HG03045 (cell line): ENCODE results near the gene PLXND1.

Source experiments
- ATAC-seq: cut with Tn5 transposase; IDR thresholded peaks from one replicate; pipeline ENCODE4 v1.9.1; 2021; ENCODE audit warnings: mild to moderate bottlenecking, moderate library complexity; ENCODE audit not compliant: unreplicated experiment

The PLXND1 gene

GRCh38 chr3:129585949-129586657 is 20.4 kb downstream of the PLXND1 start:
- ATAC-seq: no peak

- ATAC-seq: no peak
Measured at GRCh38 chr3:129584631-129585030, 21.8 kb downstream of the PLXND1 start.

- ATAC-seq: no peak
Measured at GRCh38 chr3:129583289-129583688, 23.2 kb downstream of the PLXND1 start.

DNA sequence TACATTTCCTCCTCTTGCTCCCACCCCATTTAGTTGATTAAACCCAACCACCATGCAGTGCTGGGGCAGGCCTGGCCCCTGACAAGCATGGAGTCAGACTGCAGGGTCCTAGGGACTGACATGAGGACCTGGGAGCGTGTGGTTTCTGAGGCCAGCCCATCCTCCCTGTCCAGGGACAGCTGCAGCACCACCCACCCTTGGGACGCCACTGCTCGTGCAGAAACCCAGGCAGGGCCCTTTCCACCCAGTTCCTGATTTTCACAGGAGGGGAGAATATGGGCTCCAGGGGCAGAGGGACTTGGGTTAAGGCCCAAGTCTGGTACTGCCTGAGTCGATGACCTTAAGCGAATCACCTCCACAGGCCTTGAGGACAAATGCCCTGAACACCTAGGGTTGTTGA is 23.7 kb downstream of the PLXND1 start:
- no peak for ATAC-seq

DNA sequence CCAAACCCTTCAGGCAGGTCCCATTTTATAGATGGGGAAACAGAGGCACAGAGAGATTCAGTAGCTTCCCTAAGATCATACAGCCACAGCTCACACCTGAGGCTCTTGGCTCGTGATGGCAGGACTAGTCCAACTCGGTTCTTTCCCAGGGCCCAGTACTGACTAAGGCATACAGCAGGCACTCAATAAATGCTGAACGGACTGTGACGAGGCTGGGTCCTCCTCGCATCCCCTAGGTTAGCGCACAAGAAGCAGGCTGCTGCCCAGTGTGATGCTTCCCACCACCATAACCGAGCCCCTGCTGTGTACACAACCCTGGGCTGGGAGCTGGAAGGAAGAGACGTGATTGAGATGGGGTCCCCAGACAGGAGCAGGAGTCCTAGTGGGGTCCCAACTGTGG is 24.9 kb downstream of the PLXND1 start:
- ATAC-seq: no peak

GRCh38 chr3:129579991-129580390 is 26.5 kb downstream of the PLXND1 start:
- no peak for ATAC-seq

- no peak for ATAC-seq
Measured at GRCh38 chr3:129577925-129578786, 28.3 kb downstream of the PLXND1 start.

DNA sequence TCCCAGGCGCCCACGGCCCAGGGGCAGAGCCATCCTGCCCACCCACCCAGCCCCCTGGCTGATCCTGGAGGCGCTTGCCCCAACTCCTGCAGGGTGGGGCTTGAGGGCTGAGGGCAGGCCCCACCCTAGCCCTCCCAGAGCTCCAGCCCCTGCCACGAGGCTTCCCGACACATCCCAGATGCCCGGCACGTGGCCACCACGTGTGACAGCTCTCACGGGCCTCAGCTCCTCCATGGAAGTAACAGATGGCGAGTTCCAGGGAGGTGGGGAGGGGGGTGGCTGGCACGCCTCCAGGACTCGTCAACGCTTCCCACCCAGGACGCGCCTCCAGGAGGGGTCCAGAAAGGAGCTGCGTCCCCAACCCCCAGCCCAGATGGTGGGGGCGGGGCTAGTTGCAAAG is 29.1 kb downstream of the PLXND1 start:
- ATAC-seq: no peak

- ATAC-seq: no peak
Measured at GRCh38 chr3:129576514-129577352, 29.7 kb downstream of the PLXND1 start.

GRCh38 chr3:129575997-129576384 is 30.5 kb downstream of the PLXND1 start:
- no peak for ATAC-seq

- no peak for ATAC-seq
Measured at GRCh38 chr3:129575233-129575996, 31.1 kb downstream of the PLXND1 start.

DNA sequence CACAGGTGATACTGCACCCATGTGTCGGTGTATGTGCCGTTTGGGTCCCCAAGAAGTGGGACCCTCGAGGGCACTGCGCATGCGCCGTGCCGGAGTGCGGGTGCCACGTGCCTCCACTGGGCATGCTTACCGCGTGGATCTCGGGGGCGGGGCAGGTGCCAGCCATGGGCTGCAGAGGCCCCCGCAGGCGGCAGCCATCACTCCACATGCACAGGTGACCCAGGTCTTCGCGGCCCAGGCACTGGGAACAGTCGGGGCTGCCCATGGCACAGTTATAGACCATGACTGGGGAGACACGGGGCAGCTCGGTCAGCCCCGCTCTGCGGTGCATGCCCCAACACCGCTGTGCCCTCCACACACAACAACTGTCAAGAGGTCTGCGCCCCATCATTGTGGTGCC is 32.3 kb downstream of the PLXND1 start:
- ATAC-seq: no peak

DNA sequence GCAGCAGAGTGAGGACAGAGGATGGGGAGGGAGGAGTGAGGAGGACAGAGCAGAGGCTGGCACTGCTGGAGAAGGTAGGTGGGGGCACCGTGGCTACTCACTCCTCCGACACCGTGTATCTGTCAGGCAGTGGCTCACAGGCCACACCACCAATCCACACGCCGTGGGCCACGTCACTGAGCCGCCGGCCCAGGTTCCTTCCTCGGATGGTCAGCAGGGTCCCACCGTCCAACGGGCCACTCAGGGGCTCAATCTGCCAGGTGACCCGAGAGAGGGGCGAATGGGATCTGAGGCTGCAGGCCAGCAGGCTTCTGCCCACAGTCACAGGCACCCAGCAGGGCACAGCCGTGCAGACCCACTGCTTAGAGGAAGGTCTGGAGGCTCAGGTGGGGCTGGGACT is 33.0 kb downstream of the PLXND1 start:
- no peak for ATAC-seq

DNA sequence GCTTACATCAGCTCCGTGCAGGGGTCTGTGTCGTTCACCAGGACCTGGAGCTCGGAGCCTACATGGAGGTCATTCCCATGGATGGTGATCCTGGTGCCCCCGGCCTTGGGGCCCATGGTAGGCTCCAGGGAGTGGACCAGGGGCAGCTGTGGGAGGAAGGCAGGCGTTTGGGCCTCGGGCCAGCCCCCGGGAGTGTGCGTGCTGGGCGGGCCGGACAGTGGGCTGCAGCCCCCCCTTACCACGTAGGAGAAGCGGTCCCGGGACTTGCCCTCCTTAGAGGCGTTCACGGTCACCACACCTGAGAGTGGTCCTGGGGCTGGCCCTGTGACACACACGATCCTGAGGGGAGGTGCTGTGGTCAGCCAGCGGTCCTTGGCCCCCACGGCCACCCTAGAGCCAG is 33.9 kb downstream of the PLXND1 start:
- no peak for ATAC-seq

- no peak for ATAC-seq
Measured at GRCh38 chr3:129571605-129572547, 34.6 kb downstream of the PLXND1 start.

GRCh38 chr3:129569856-129570255 is 36.6 kb downstream of the PLXND1 start:
- no peak for ATAC-seq

DNA sequence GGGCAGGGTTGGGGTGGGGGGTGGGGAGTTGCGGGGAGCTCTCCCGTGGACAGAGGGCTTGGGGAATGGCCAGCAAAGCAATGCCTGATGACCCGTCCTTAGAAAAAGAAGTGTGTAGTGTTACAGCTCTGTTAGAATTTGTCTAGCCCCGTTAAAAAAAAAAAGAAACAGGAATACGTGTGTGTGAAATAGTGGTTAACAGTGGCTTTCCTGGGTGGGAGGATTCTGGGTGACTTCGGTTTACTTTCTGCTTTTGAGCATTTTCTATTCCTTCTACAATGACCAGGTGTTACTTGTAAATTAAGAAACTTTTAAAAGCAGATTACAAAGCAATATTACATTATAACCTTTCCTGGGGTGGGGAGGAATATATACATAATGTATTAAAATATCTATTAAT is 38.5 kb downstream of the PLXND1 start:
- ATAC-seq: no peak

GRCh38 chr3:129567176-129567705 is 39.2 kb downstream of the PLXND1 start:
- ATAC-seq: no peak

DNA sequence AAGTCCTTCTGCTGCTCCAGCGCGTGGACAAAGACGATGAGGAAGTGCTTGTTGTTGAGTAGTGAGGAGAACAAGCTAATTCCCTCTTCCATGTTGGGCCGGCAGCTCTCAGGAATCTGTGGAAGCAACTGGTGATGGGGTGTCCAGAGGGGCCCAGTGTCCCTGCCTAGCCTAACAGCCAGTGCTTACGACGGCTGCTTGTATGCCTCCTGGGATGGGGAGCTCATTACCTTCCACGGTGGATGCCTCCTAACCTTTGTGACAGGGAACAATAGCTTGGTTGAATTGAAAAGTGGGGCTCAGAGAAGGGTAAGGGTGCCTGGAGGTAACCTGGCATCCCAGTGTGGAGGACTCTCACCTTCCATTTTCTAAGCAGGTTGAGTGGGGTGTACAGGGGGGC is 40.6 kb downstream of the PLXND1 start:
- no peak for ATAC-seq
